Kidney (tissue), 14 donors: Measurements from ENCODE around the gene ATE1. TPM values are rescaled to one million over a fixed set of nuclear protein-coding genes. Genes with fewer than 3 reads are reported as not detected.

ENCODE experiments used
- DNase-seq, 5 donors: peaks; one replicate each; pipeline ENCODE4 v3.0.0-alpha.2; 2013 to 2020
- FAIRE-seq: peaks from 2 replicates; lab custom pipeline; 2012; peaks lifted over from hg19 to GRCh38; lab: Jason Lieb, UNC
- H3K27ac ChIP-seq, 2 donors: one replicate each; pipeline ENCODE4 v1.7.0; 2013; ENCODE audit warnings: low read depth in 2 of 2, low read length in 2 of 2, inconsistent platforms in 1 of 2
- H3K27me3 ChIP-seq: one replicate; pipeline ENCODE4 v1.7.1; 2013; ENCODE audit warnings: low read length, inconsistent platforms; ENCODE audit not compliant: control insufficient read depth, insufficient read depth
- H3K36me3 ChIP-seq, 3 donors: one replicate each; pipeline versions ENCODE4 v1.7.0 to v1.7.1; 2013; ENCODE audit warnings: low read length in 3 of 3, control low read depth in 1 of 3, inconsistent platforms in 1 of 3; ENCODE audit not compliant: insufficient read depth in 3 of 3, control insufficient read depth in 2 of 3
- H3K4me1 ChIP-seq, 3 donors: one replicate each; pipeline versions ENCODE4 v1.7.0 to v1.7.1; 2013; ENCODE audit warnings: low read length in 3 of 3, inconsistent platforms in 1 of 3, low read depth in 1 of 3; ENCODE audit not compliant: control insufficient read depth in 2 of 3, insufficient read depth in 2 of 3
- H3K4me3 ChIP-seq, 3 donors: one replicate each; pipeline versions ENCODE4 v1.7.0 to v1.8.1; 2013; ENCODE audit warnings: low read length in 3 of 3, control low read depth in 1 of 3, inconsistent platforms in 1 of 3
- H3K9ac ChIP-seq, 3 donors: one replicate each; pipeline versions ENCODE4 v1.7.0 to v1.7.1; 2013; ENCODE audit warnings: low read length in 3 of 3, control low read depth in 1 of 3, inconsistent platforms in 1 of 3
- H3K9me3 ChIP-seq, 3 donors: one replicate each; pipeline versions ENCODE4 v1.7.0 to v1.7.1; 2013; ENCODE audit warnings: low read length in 3 of 3, control low read depth in 1 of 3, inconsistent platforms in 1 of 3; ENCODE audit not compliant: control insufficient read depth in 2 of 3, insufficient read depth in 1 of 3
- CTCF ChIP-seq: IDR thresholded peaks from 3 replicates; pipeline ENCODE4 v1.5.1; 2012; ENCODE audit warnings: mild to moderate bottlenecking, moderate library complexity, borderline replicate concordance; ENCODE audit not compliant: insufficient read depth; ENCODE audit errors: extremely low read depth
- intact Hi-C: fragments of 100-400 bp; cut with DNase I; formaldehyde crosslinking; loops from one replicate; pipeline ENCODE4 v1.11.1; 2022
- polyA plus RNA-seq: library from polyadenylated mRNA; stranded (reverse); fragments of 350-450 nt; fragmentation: Illumina TruSeq; extraction: RNeasy Lipid Tissue Mini Kit (QIAGEN cat#74804); gene quantifications from one replicate; pipeline ENCODE4 v1.2.3, GENCODE V29; 2014; ENCODE audit warnings: low read depth, low replicate concordance; ENCODE audit not compliant: insufficient read depth
- total RNA-seq: library from RNA; stranded (reverse); fragmentation: NEBNext Ultra II Directional; extraction: Animal tissue kit (Norgen Biotek cat#: 25700); gene quantifications from one replicate; pipeline ENCODE4 v1.2.1, GENCODE V29; 2021
- donor health status: control.
- donor health status: control.
- donor health status: control.
- donor health status: control.
- donor health status: control.
- donor health status: DM: yes; HTN: yes; CAD: no.
- donor health status: Normal renal cell carcinoma (clear cell type).

The ATE1 gene
- total and polyA plus RNA-seq, 2 donors from 2014 or later, result 9.8 to 31.0 TPM

GRCh38 chr10:121772406-121772805 is 155.4 kb downstream of the ATE1 start:
- no peak for TF ChIP-seq CTCF
- intact Hi-C loops, result no loop called here
- DNase-seq, result peak in 1 of 5 donors; percentile 25

GRCh38 chr10:121771966-121772365 is 155.9 kb downstream of the ATE1 start:
- Histone ChIP-seq H3K27me3 (no peaks in the 10 kb centered on the region), H3K36me3 (no peaks in the 10 kb centered on the region), H3K27ac (no peak overlapping the region), H3K9me3 (peaks cover 0 to 8% (median 0%) of the 10 kb centered on the region in 3 donors), H3K4me3 (no peak overlapping the region), H3K4me1 (no peaks in the 10 kb centered on the region), H3K9ac (no peak overlapping the region)
- DNase-seq (no peak), FAIRE-seq (no peak)
- TF ChIP-seq CTCF, result no peak
- intact Hi-C loops, result no loop called here

More at GRCh38 chr10:121772406-121772805, 155.4 kb downstream of the ATE1 start:
- no peak overlapping the region for H3K9ac ChIP-seq
- H3K36me3 ChIP-seq, result no peaks in the 10 kb centered on the region
- no peak overlapping the region for H3K4me3 ChIP-seq
- H3K9me3 ChIP-seq, result peaks cover 0 to 3% (median 0%) of the 10 kb centered on the region in 3 donors
- no peaks in the 10 kb centered on the region for H3K27me3 ChIP-seq
- FAIRE-seq, result no peak
- no peaks in the 10 kb centered on the region for H3K4me1 ChIP-seq
- H3K27ac ChIP-seq, result no peak overlapping the region

GRCh38 chr10:121766426-121766825 is 161.4 kb downstream of the ATE1 start:
- Histone ChIP-seq H3K4me1 (no peaks in the 10 kb centered on the region), H3K36me3 (no peaks in the 10 kb centered on the region), H3K4me3 (no peak overlapping the region), H3K9me3 (peaks cover 0 to 9% (median 0%) of the 10 kb centered on the region in 3 donors), H3K27me3 (no peaks in the 10 kb centered on the region), H3K9ac (no peak overlapping the region), H3K27ac (no peak overlapping the region)
- DNase-seq (no peak), FAIRE-seq (no peak)
- intact Hi-C loops, result no loop called here
- no peak for TF ChIP-seq CTCF

GRCh38 chr10:121765204-121765603 is 162.6 kb downstream of the ATE1 start:
- Histone ChIP-seq H3K4me1 (no peaks in the 10 kb centered on the region), H3K9me3 (peaks cover 0 to 13% (median 0%) of the 10 kb centered on the region in 3 donors), H3K27me3 (no peaks in the 10 kb centered on the region), H3K9ac (no peak overlapping the region), H3K36me3 (no peaks in the 10 kb centered on the region), H3K4me3 (no peak overlapping the region), H3K27ac (no peak overlapping the region)
- intact Hi-C loops, result no loop called here
- DNase-seq (no peak), FAIRE-seq (no peak)
- no peak for TF ChIP-seq CTCF
